GM12865 (cell line): Measurements from ENCODE around the gene AKT2.

Experiments used
- DNase-seq: peaks from one replicate; pipeline ENCODE4 v3.0.0; 2010; ENCODE audit warnings: low read depth
- H3K4me3 ChIP-seq: 2 replicates; pipeline ENCODE4 v1.5.1; 2011; ENCODE audit warnings: mild to moderate bottlenecking, low read depth, low read length, control low read depth
- TF ChIP-seq, protein P1 (sequence below): IDR thresholded peaks from 2 replicates; pipeline ENCODE4 v1.5.1; 2011; ENCODE audit warnings: low read length, control low read depth, low read depth, inconsistent platforms; ENCODE audit not compliant: insufficient read depth; ENCODE audit errors: missing control alignments

AKT2 gene

DNA sequence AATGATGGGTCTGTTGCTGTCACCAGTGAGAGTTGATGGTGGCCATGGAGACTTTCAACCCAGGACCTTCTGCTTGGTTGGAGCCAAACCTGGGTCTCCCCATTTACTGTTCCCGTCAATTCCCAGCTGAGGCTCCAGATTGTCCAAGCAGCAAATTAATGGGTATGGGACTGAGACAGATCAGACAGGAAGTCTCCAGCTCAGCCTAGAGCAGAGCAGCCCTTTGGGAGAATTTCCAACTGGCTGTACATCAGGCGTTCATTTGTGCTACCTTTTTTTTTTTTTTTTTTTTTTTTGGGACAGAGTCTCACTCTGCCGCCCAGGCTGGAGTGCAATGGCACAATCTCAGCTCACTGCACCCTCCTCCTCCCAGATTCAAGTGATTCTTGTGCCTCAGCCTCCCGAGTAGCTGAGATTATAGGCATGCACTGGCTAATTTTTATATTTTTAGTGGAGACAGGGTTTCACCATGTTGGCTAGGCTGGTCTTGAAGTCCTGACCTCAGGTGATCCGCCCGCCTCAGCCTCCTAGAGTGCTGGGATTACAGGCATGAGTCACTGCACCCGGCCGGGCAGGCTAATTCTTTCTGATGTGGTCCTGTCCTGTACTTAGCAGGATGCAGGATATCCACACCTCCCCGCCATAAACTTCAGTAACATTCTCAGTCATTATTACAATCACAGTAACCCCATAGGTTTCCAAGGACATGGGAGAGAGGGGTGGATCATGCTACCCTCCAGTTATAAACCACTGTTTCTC is 84.6 kb downstream of the AKT2 start:
- DNase-seq, result no peak
- H3K4me3 ChIP-seq, result no peak overlapping the region
- TF ChIP-seq, protein P1, sequence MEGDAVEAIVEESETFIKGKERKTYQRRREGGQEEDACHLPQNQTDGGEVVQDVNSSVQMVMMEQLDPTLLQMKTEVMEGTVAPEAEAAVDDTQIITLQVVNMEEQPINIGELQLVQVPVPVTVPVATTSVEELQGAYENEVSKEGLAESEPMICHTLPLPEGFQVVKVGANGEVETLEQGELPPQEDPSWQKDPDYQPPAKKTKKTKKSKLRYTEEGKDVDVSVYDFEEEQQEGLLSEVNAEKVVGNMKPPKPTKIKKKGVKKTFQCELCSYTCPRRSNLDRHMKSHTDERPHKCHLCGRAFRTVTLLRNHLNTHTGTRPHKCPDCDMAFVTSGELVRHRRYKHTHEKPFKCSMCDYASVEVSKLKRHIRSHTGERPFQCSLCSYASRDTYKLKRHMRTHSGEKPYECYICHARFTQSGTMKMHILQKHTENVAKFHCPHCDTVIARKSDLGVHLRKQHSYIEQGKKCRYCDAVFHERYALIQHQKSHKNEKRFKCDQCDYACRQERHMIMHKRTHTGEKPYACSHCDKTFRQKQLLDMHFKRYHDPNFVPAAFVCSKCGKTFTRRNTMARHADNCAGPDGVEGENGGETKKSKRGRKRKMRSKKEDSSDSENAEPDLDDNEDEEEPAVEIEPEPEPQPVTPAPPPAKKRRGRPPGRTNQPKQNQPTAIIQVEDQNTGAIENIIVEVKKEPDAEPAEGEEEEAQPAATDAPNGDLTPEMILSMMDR, result no peak

- TF ChIP-seq, protein P1, result no peak
- DNase-seq, result no peak
- no peak overlapping the region for H3K4me3 ChIP-seq
These were observed 86.7 kb downstream of the AKT2 start for GRCh38 chr19:40198272-40198990.

GRCh38 chr19:40193587-40193849 is 91.6 kb downstream of the AKT2 start:
- H3K4me3 ChIP-seq, result no peak overlapping the region
- TF ChIP-seq, protein P1, result no peak
- DNase-seq, result no peak

DNA sequence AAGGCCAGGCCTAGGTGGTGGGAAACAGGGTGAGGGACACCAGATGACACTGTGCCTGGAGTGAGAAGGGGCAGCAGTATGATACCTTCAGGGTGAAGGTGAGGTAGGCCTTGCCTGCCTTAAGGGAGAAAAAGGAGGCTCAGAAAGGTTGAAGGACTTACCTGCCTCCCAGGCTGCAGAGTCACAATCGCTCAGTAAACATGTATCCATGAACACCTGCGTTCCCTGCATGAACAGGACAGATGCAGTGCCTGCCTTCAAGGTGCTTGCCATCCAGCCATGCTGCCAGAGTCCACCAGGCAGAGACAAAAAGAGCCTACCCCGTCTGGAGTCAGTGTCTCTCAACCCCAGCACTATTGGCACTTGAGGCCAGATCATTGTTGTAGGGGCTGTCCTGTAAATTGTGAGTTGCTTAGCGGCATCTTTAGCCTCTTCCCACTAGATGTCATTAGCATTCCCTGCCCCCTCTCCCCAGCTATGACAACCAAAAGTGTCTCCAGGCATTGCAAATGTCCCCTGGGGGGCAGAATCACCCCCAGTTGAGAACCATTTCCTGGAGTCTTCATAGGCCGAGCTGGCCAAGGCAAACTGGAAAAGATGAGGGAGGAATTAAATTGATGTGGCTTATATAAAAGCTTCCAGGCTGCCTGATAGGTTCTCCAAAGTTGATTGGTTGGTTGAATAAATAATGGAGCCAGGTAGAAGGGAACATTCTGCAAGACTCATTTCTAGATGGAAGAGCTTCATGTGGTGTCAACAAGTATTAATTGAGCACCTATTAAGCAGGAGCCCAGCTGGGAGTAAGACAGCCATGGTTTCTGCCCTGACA is 92.2 kb downstream of the AKT2 start:
- no peak for DNase-seq
- TF ChIP-seq, protein P1, result no peak
- H3K4me3 ChIP-seq, result no peak overlapping the region

DNA sequence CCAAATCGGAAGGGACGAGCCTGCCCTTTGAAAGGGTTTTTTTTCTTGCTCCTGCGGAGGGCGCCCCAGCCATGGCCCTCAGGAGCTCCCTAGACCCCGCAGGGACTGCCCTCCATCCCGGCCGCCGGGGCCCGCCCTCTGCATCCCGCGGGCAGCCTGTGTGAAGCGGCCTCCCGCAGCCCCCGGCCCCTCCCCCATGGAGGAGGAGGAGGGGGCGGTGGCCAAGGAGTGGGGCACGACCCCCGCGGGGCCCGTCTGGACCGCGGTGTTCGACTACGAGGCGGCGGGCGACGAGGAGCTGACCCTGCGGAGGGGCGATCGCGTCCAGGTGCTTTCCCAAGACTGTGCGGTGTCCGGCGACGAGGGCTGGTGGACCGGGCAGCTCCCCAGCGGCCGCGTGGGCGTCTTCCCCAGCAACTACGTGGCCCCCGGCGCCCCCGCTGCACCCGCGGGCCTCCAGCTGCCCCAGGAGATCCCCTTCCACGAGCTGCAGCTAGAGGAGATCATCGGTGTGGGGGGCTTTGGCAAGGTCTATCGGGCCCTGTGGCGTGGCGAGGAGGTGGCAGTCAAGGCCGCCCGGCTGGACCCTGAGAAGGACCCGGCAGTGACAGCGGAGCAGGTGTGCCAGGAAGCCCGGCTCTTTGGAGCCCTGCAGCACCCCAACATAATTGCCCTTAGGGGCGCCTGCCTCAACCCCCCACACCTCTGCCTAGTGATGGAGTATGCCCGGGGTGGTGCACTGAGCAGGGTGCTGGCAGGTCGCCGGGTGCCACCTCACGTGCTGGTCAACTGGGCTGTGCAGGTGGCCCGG is 93.1 kb downstream of the AKT2 start:
- DNase-seq, result peak; percentile 44
- peak overlapping the region; percentile 83 for H3K4me3 ChIP-seq
- TF ChIP-seq, protein P1, result peak; percentile 20
